OCI-LY7 (cell line): Measurements from ENCODE around the gene TANC1.

ENCODE experiments used
- EZH2phosphoT487 ChIP-seq: fragments of 200-600 bp; sonication (generic); IDR thresholded peaks from 2 replicates; pipeline ENCODE4 v1.6.1; 2018; ENCODE audit warnings: low read depth, borderline replicate concordance, mild to moderate bottlenecking, mixed run types, antibody characterized with exemption, low read length, moderate library complexity, mixed read lengths
- TF ChIP-seq, protein P1 (sequence below): fragments of 200-600 bp; sonication (generic); conservative IDR thresholded peaks from 2 replicates; pipeline ENCODE4 v1.5.1; 2014; ENCODE audit warnings: mild to moderate bottlenecking, antibody characterized with exemption, low read length, moderate library complexity, mixed read lengths

DNA sequence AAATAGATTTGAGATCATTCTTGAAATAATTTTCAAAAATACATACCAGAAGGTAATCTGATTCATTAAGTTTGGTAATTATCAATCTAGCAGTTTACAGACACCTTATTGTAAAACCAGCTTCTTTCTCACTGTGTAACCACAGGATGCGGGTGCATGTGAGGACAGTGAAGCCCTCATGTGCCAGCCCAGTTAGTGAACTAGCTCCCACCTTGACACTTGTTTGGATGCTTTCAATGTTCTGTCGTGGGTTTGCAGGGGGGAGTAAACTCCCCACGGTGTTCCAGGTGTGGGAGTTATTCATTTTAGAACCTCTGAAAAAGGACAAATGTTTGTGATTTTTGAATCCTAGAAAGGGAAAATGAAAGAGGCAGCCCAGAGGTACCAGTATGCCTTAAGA is 259.0 kb downstream of the TANC1 start:
- TF ChIP-seq, protein P1, sequence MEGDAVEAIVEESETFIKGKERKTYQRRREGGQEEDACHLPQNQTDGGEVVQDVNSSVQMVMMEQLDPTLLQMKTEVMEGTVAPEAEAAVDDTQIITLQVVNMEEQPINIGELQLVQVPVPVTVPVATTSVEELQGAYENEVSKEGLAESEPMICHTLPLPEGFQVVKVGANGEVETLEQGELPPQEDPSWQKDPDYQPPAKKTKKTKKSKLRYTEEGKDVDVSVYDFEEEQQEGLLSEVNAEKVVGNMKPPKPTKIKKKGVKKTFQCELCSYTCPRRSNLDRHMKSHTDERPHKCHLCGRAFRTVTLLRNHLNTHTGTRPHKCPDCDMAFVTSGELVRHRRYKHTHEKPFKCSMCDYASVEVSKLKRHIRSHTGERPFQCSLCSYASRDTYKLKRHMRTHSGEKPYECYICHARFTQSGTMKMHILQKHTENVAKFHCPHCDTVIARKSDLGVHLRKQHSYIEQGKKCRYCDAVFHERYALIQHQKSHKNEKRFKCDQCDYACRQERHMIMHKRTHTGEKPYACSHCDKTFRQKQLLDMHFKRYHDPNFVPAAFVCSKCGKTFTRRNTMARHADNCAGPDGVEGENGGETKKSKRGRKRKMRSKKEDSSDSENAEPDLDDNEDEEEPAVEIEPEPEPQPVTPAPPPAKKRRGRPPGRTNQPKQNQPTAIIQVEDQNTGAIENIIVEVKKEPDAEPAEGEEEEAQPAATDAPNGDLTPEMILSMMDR = no peak
- no peak for TF ChIP-seq EZH2phosphoT487
